NCI-H1930 (cell line): ENCODE data around the gene EGR4.
"Not testable (repeated sequence)": the region's sequence is repeated elsewhere in the genome, so short reads cannot be mapped to it uniquely, and the experiment has no call there.

Experiments used
- DNase-seq, 2 experiments: peaks; one replicate each; lab custom pipeline; 2025; lab: John Stamatoyannopoulos, UW

The EGR4 gene

DNA sequence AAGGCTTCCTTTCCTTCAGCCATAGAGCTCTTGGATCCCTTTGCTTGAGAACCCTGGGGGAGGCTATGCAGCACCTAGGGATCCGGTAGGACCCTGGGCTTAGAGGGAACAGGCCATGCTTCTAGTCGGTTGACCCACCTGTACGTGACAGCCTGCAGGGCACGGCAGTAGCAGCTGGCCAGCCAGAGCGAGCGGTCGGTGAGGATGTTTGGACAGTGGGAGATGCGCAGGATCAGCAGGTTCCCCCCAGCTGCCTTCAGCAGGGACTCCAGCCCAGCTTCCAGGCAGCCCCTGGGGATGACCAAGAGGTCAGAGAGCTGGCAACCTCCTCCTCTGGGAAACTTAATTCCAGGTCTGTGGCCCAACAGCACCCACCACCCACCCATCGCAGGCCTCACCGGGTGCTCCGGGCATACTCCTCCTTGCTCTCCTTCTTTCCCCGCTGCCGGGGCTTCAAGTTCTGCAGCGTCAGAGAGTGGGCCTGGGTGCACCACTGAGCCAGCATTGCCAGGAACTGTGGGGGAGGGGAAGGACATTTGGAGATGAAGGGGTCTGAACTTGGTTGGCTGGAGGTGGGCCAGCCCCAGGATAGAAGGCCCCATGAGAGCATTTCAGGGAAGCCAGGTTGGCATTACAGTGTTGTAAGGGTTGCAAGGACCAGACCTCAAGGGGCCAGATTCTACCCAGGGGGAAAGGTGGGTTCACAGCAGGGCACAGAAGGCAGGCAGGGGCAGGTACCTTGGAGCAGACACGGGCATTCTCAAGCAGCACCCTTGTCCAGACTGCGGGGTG is 29.6 kb downstream of the EGR4 start:
- DNase-seq: no peak

DNA sequence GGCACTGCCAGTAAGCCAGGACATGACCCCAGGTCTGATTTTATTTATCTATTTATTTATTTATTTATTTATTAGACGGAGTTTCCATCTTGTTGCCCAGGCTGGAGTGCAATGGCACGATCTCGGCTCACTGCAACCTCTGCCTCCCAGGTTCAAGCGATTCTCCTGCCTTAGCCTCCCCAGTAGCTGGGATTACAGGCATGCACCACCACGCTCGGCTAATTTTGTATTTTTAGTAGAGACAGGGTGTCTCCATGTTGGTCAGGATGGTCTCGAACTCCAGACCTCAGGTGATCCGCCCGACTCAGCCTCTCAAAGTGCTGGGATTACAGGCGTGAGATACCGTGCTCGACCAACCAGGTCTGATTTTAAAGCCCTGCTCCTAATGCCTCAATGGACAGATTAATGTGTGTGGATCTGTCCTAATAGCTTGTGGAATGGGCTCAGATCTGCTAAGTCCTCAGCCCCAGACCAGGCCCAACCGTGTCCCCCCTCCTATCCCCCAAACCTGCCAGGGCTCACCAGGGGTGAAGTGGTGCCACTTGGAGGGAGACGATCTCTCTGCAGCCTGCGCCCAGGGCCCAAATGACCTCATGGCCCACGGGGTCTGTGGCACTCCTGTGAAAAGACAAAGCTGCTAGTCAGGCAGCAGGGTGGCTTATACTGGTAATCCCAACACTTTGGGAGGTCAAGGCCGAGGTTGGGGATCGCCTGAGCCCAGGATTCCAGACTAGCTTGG is 30.5 kb downstream of the EGR4 start:
- not testable (repeated sequence) for DNase-seq

- DNase-seq: no peak
Observed at GRCh38 chr2:73262108-73262651, 31.2 kb downstream of the EGR4 start.

DNA sequence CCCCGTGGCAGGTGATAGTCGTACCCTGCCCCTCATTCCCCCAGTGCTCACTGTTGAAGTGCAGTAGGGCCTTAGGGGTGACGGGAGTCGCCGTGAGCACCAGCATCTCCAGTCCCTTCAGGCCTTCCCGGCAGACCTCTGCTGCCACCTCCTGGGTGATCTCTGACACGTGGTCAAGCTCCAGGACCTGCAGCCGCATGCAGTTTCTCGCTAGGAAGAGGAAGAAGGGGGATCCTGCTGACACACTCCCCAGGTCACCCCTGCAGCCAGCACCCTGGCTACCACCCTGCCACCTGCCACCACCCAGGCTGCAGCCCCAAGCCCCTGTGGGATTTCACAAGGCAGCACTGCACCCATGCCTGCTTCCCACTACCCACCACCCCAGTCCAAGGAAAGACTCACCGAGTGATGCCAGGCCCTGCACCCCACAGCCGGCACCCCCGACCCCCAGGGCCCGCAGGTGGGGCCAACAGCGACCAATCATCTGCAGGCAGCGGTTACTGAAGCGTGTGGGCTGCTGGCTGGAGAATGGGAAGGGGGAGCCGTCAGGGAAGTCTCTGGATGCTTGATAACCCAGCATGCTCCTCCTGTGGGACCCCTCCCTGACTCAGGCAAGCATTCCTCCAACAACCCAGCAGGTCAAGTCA is 32.9 kb downstream of the EGR4 start:
- DNase-seq: no peak

DNA sequence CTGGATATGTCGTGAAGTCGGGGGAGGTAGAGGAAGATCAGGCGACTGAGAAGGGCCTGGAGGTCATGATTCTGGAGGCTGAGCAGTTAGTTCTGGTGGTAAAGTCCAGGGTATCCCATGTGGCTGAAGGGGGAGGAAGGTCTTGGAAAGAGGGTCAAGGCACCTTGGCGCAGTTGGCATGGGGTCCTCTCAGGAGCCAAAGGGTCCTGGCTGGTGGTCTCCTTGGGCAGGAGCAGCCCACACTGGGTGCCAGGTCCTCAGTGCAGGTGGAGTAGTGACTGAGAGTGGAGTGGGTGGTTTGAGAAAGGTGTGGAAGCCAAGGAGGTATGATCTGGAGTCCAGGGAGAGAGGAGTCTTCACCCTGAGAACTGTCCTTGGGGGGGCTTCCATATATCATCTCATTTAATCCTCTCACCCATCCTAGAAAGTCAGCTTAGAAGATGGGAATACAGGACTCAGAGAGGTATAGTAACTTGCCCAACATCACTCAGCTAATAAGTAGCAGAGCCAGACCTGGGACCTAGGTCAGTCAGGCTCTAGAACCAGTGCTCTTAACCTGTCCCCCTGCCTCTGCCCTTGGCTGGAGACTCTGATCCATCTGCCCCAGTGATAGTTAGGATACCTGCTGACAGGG is 33.5 kb downstream of the EGR4 start:
- no peak for DNase-seq

- DNase-seq: no peak
Observed at GRCh38 chr2:73259276-73259675, 34.1 kb downstream of the EGR4 start.

GRCh38 chr2:73258913-73259215 is 34.5 kb downstream of the EGR4 start:
- DNase-seq: no peak

DNA sequence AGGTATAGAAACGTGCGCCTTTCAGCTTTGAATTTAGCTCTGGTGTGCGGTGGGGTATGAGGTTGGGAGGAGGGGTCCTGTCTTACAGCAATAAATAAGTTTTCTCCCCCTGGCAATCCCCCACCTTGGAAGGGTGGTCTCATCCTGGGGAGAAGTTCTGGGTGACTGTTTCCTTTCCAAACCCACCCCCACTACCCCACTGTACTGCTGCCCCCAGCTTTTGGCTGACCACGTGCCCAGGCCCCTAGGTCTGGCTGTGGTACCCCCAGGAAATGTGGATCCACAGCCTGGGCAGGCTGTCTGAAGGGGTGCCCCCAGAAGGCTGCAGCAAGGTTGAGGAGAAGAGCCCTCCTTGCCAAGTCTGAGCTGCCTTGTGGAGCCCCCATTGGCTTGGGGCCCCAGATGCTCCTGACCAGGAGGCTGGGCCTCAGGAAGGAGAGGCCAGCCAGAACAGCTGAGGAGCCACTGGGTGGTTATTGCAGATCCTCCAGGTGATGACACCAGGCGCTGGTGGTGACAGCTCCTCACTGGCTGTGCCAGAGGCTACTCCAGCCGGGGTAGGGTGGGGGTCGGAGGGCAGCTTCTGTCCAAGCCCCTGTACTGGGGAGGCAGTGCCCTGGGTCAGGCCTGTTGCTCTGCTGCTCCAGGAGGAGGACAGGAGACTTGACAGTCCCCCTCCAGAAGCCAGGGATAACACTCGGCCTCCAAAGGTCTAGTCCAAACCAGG is 35.0 kb downstream of the EGR4 start:
- no peak for DNase-seq

GRCh38 chr2:73257425-73258125 is 35.8 kb downstream of the EGR4 start:
- no peak for DNase-seq

DNA sequence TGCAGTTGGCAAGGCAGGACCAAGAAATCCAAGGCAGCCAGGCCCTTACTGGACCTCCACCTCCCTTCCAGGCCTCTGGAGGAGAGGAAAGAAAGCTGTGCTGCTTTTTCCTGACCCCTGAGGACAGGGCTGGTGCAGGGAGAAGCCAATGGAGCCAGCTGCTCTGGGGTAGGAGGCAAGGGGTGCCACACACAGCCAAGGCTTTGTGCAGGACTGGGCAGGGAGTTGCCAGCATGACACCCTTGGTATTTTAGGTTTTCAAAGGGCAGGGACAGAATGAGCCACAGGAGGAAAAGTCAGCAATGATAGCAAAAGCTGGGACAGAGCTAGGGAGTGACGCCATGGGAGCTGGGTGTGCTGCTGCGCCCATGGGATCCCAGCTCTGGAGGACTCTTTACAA is 36.3 kb downstream of the EGR4 start:
- DNase-seq: no peak

DNA sequence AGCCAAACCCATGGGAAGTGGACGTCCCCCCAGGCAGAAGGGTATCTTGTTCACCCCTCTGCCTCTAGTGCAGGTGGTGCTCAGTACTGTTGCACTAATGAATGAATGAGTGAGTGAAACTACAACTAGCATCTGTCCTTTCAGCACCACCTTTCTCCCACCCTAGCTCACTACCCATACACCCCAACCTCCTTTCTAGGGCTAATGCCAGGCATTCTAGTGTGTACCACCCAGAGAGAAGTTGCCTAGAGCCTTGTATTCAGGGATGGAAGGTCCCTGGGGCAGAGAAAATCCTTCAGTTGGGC is 36.8 kb downstream of the EGR4 start:
- DNase-seq: no peak

GRCh38 chr2:73255907-73256617 is 37.3 kb downstream of the EGR4 start:
- no peak for DNase-seq

DNA sequence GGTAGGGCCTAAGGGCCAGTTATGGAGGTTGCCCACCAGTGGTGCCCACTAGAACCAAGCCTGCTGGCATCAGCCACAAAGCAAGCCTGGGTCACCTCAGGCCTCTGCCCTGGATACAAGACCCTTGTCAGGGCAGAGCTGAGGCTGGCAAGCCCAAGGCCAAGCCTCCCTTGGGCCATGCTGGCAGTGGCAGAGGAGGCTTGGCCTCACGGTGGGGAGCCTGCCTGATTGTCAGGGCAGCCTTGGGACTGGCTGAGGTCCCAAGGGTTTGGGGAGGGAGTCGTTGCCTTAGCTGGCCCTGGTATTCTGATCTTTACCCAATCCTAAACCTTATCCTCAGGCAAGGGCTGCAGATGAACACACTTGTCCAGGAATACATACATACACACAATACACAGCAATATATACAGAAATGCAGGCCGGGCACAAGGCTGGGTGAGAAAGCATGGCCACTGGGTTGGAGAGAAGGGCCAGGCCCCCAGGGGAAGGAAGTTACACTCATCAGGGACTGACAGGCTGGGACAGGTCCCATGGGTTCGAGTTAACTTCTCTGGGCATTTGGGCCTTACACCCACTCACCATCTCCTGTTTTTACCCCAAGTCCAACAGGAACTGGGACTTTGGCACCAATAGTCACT is 38.2 kb downstream of the EGR4 start:
- DNase-seq: no peak

GRCh38 chr2:73254343-73255006 is 38.9 kb downstream of the EGR4 start:
- no peak for DNase-seq

DNA sequence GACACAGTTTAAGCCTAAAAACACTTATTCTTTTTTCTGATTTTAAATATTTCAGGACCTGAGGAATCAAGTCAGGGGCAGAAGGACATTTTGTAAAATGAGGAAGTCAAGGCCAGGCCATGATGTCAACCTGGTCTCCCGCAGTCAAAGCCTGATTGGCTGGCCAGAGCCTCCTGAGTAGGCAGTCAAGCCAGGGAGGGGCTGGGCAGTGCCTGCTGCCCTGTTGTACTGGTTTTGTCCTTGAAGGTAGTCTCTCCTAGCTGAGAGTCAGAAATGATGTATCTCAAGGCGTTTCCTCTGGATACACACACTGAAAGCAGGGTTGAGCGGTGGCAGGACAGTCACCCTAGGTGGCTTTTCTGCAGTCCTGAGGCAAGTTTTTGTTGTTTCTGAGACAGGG is 39.4 kb downstream of the EGR4 start:
- no peak for DNase-seq

DNA sequence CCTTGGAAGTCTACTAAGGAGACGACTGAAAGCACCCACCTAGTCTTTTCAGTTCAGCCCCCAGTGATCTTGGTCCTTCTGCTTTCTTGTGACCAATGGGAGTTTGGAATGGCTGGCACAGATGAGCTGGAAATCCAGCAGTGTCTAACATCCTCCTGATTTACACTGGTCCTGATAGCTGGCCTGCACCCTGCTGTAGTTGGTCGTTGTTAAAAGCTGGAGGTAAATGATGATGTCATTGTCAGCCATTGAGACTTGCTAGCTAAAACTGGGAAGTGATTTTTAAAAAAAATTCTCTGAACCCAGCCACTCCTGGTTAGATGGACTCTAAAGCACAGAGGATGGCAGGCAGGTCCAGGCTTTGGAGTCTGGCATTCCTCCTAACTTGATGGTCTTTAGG is 39.9 kb downstream of the EGR4 start:
- DNase-seq: no peak

- no peak for DNase-seq
Observed at GRCh38 chr2:73252238-73253027, 40.9 kb downstream of the EGR4 start.

GRCh38 chr2:73250872-73251846 is 42.2 kb downstream of the EGR4 start:
- no peak for DNase-seq
